ENCODE measurements around the gene ACBD3. TPM values are rescaled to one million over a fixed set of nuclear protein-coding genes. Genes with fewer than 3 reads are reported as not detected.
"Not testable (repeated sequence)": the region's sequence is repeated elsewhere in the genome, so short reads cannot be mapped to it uniquely, and the experiment has no call there.

ACBD3 gene
- total RNA-seq: 54.6 and 82.4 TPM in 2 replicates
- polyA plus RNA-seq (2012): 33.2 TPM

- DNase-seq (ENCODE audit: low read depth): peak; percentile 90
These were observed at the start of gene ACBD3 for GRCh38 chr1:226186124-226187018. TSS of gene ACBD3 (minus strand) at chr1:226186741. CDS start at chr1:226186675, 66 bp downstream.

- DNase-seq (ENCODE audit: low read depth): no peak
These were observed 47.3 kb upstream of the ACBD3 start for GRCh38 chr1:226233806-226234205.

- no peak for DNase-seq (ENCODE audit: low read depth)
These were observed 46.8 kb upstream of the ACBD3 start for GRCh38 chr1:226233293-226233692.

GRCh38 chr1:226226601-226227000, 40.1 kb upstream of the ACBD3 start:
- no peak for DNase-seq (ENCODE audit: low read depth)

- no peak for DNase-seq (ENCODE audit: low read depth)
These were observed 37.3 kb upstream of the ACBD3 start for GRCh38 chr1:226223786-226224244.

- DNase-seq (ENCODE audit: low read depth): no peak
These were observed 36.7 kb upstream of the ACBD3 start, which contains the start of gene MIXL1 for GRCh38 chr1:226223157-226223785. TSS of gene MIXL1 (plus strand) at chr1:226223664. CDS start at chr1:226223682, 18 bp downstream.

GRCh38 chr1:226222686-226223085, 36.1 kb upstream of the ACBD3 start:
- no peak for DNase-seq (ENCODE audit: low read depth)

- no peak for DNase-seq (ENCODE audit: low read depth)
These were observed 34.1 kb upstream of the ACBD3 start for GRCh38 chr1:226220473-226221189.

GRCh38 chr1:226217273-226217672, 30.7 kb upstream of the ACBD3 start:
- no peak for DNase-seq (ENCODE audit: low read depth)

GRCh38 chr1:226216056-226216455, 29.5 kb upstream of the ACBD3 start:
- DNase-seq (ENCODE audit: low read depth): no peak

GRCh38 chr1:226215239-226215638, 28.7 kb upstream of the ACBD3 start:
- no peak for DNase-seq (ENCODE audit: low read depth)

- DNase-seq (ENCODE audit: low read depth): no peak
These were observed 26.0 kb upstream of the ACBD3 start for GRCh38 chr1:226212545-226212944.

- no peak for DNase-seq (ENCODE audit: low read depth)
These were observed 24.8 kb upstream of the ACBD3 start for GRCh38 chr1:226211181-226211821.

GRCh38 chr1:226210571-226211176, 24.1 kb upstream of the ACBD3 start:
- no peak for DNase-seq (ENCODE audit: low read depth)

GRCh38 chr1:226209307-226210059, 22.9 kb upstream of the ACBD3 start:
- peak; percentile 77 for DNase-seq (ENCODE audit: low read depth)

- DNase-seq (ENCODE audit: low read depth): no peak
These were observed 20.5 kb upstream of the ACBD3 start for GRCh38 chr1:226207048-226207447.

GRCh38 chr1:226204198-226204597, 17.7 kb upstream of the ACBD3 start:
- DNase-seq (ENCODE audit: low read depth): no peak

- no peak for DNase-seq (ENCODE audit: low read depth)
These were observed 17.1 kb upstream of the ACBD3 start for GRCh38 chr1:226203655-226204054.

- DNase-seq (ENCODE audit: low read depth): no peak
These were observed 16.7 kb upstream of the ACBD3 start for GRCh38 chr1:226203240-226203639.

- not testable (repeated sequence) for DNase-seq (ENCODE audit: low read depth)
These were observed 16.1 kb upstream of the ACBD3 start for GRCh38 chr1:226202666-226203065.
